Thoracic aorta (tissue), 2 donors: ENCODE results near the gene CCL15. TPM values are rescaled to one million over a fixed set of nuclear protein-coding genes. Genes with fewer than 3 reads are reported as not detected.

Source experiments
- ATAC-seq: fragments of 150-250 bp; one replicate; pipeline ENCODE4 v1.8.0; 2017; ENCODE audit warnings: low read depth; ENCODE audit not compliant: insufficient number of reproducible peaks, low FRiP score
- DNase-seq: peaks from one replicate; pipeline ENCODE4 v3.0.0-alpha.2; 2020; ENCODE audit warnings: low spot score
- H3K27ac ChIP-seq, 2 donors: fragments of 200-600 bp; sonication (generic); 1 replicate in 1 of 2; 2 replicates in 1 of 2; pipeline ENCODE4 v1.5.1; 2016; ENCODE audit warnings: mild to moderate bottlenecking in 2 of 2, moderate library complexity in 2 of 2
- H3K27me3 ChIP-seq: fragments of 200-600 bp; sonication (generic); replicated peaks from 2 replicates; pipeline ENCODE4 v1.6.0; 2016; ENCODE audit warnings: mild to moderate bottlenecking; ENCODE audit not compliant: insufficient read depth
- H3K36me3 ChIP-seq: fragments of 200-600 bp; sonication (generic); one replicate; pipeline ENCODE4 v1.5.1; 2016
- H3K4me1 ChIP-seq, 2 donors: fragments of 200-600 bp; sonication (generic); 1 replicate in 1 of 2; 2 replicates in 1 of 2; pipeline versions ENCODE4 v1.5.1 to v1.6.0; 2016; ENCODE audit warnings: low read depth in 2 of 2, mild to moderate bottlenecking in 1 of 2; ENCODE audit not compliant: control insufficient read depth in 1 of 2
- H3K4me3 ChIP-seq: fragments of 200-600 bp; sonication (generic); 2 replicates; pipeline ENCODE4 v1.5.1; 2016; ENCODE audit warnings: mild to moderate bottlenecking
- H3K9me3 ChIP-seq: fragments of 200-600 bp; sonication (generic); 2 replicates; pipeline ENCODE4 v1.5.1; 2016
- CTCF ChIP-seq: fragments of 200-600 bp; sonication (generic); IDR thresholded peaks from one replicate; pipeline ENCODE4 v1.5.1; 2019; ENCODE audit warnings: antibody characterized with exemption
- total RNA-seq, 2 donors: library from RNA; depleted of rRNA; stranded (reverse); fragments of >200 nt; gene quantifications; one replicate each; pipeline versions ENCODE4 v1.1.0 to v1.2.3, GENCODE V29; 2016

CCL15 gene
- total RNA-seq, 2 donors from 2014 or later = not detected

DNA sequence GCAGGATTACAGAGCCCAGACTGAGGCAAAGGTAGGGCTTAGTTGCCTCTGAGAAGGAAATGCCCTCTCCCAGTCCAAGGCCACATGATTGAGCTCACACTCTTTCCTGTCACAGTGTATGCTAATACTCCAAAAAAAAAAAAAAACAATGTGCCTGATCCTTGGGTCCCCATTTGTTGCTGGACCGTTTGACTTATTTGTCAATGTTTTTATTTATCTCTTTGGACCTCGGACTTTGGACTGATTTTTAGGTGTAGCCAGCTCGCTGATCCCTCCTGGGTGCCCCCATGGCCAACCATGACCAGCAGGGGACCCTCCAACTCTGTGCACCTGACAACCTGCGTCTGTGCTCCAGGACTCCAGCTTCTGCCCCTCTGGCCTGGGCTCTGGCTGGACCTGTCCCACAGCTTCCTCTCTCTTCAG lies 19.4 kb downstream of the CCL15 start:
- no peaks in the 10 kb centered on the region for H3K27me3 ChIP-seq
- no peak for ATAC-seq

GRCh38 chr17:35981246-35981645 lies 20.1 kb downstream of the CCL15 start, which contains the start of gene CCL16:
Gene CCL16, minus strand, starts transcription at chr17:35981497. Its CDS starts 77 bp downstream, at chr17:35981420.
- Histone ChIP-seq H3K4me1 (no peaks in the 10 kb centered on the region), H3K36me3 (no peaks in the 10 kb centered on the region), H3K27ac (no peak within 1 kb of the TSS), H3K4me3 (no peak within 1 kb of the TSS), H3K9me3 (no peaks in the 10 kb centered on the region), H3K27me3 (no peaks in the 10 kb centered on the region)
- no peak for TF ChIP-seq CTCF
- ATAC-seq (no peak), DNase-seq (no peak)

More for the DNA sequence above, 19.4 kb downstream of the CCL15 start:
- no peak overlapping the region for H3K4me3 ChIP-seq
- no peak overlapping the region for H3K27ac ChIP-seq
- no peak for TF ChIP-seq CTCF
- no peaks in the 10 kb centered on the region for H3K4me1 ChIP-seq
- H3K36me3 ChIP-seq = no peaks in the 10 kb centered on the region
- no peaks in the 10 kb centered on the region for H3K9me3 ChIP-seq
- DNase-seq = no peak

GRCh38 chr17:35978346-35978745 lies 23.0 kb downstream of the CCL15 start:
- Histone ChIP-seq H3K9me3 (no peaks in the 10 kb centered on the region), H3K27ac (no peak overlapping the region), H3K27me3 (no peaks in the 10 kb centered on the region), H3K4me1 (no peaks in the 10 kb centered on the region), H3K36me3 (no peaks in the 10 kb centered on the region), H3K4me3 (no peak overlapping the region)
- ATAC-seq = no peak
- DNase-seq = no peak
- no peak for TF ChIP-seq CTCF

- no peaks in the 10 kb centered on the region for H3K27me3 ChIP-seq
- H3K27ac ChIP-seq = no peak overlapping the region
Measured at GRCh38 chr17:35977509-35977908, 23.8 kb downstream of the CCL15 start.

More at GRCh38 chr17:35977509-35977908, 23.8 kb downstream of the CCL15 start:
- no peak for TF ChIP-seq CTCF
- no peaks in the 10 kb centered on the region for H3K4me1 ChIP-seq
- H3K36me3 ChIP-seq = no peaks in the 10 kb centered on the region
- H3K4me3 ChIP-seq = no peak overlapping the region
- DNase-seq (no peak), ATAC-seq (no peak)
- no peaks in the 10 kb centered on the region for H3K9me3 ChIP-seq
